H1 (cell line): ENCODE data around the gene AAGAB. TPM values are rescaled to one million over a fixed set of nuclear protein-coding genes. Genes with fewer than 3 reads are reported as not detected.

ENCODE experiments used
- CTCF ChIA-PET: fragments of 300-600 bp; sonication (Branson Sonifier 250); formaldehyde crosslinking; loops from one replicate; lab custom pipeline; 2021; ENCODE audit not compliant: partially characterized antibody; lab: Charles Lee
- POLR2A ChIA-PET: fragments of 300-600 bp; sonication (Branson Sonifier 250); formaldehyde crosslinking; loops from one replicate; lab custom pipeline; 2021; ENCODE audit warnings: inconsistent platforms; ENCODE audit not compliant: partially characterized antibody; lab: Charles Lee
- DNase-seq, 2 experiments: peaks; one replicate each; pipeline versions ENCODE4 v3.0.0 to v3.0.0-alpha.2; 2010 to 2022; ENCODE audit warnings: low spot score in 2 of 2, low read depth in 1 of 2, mixed read lengths in 1 of 2
- FAIRE-seq: peaks from 2 replicates; lab custom pipeline; 2011; peaks lifted over from hg19 to GRCh38; lab: Jason Lieb, UNC
- H2AFZ ChIP-seq: 2 replicates; pipeline ENCODE4 v1.8.1; 2012; ENCODE audit warnings: low read length, inconsistent platforms
- H2AK5ac ChIP-seq: 2 replicates; pipeline ENCODE4 v1.6.1; 2013; ENCODE audit warnings: low read depth, low read length
- H2BK120ac ChIP-seq: replicated peaks from 2 replicates; pipeline ENCODE3; 2013; ENCODE audit warnings: low read depth, low read length, inconsistent platforms
- H2BK12ac ChIP-seq: 2 replicates; pipeline ENCODE4 v1.6.1; 2013; ENCODE audit warnings: low read depth, low read length
- H2BK15ac ChIP-seq: 2 replicates; pipeline ENCODE4 v1.6.1; 2013; ENCODE audit warnings: low read length
- H2BK20ac ChIP-seq: 2 replicates; pipeline ENCODE4 v1.6.1; 2013; ENCODE audit warnings: low read length
- H2BK5ac ChIP-seq: 2 replicates; pipeline ENCODE4 v1.6.1; 2013; ENCODE audit warnings: low read depth, low read length
- H3K14ac ChIP-seq: 2 replicates; pipeline ENCODE4 v1.6.1; 2013; ENCODE audit warnings: inconsistent platforms; ENCODE audit not compliant: insufficient read length
- H3K18ac ChIP-seq: 2 replicates; pipeline ENCODE4 v1.6.1; 2013; ENCODE audit warnings: low read length; ENCODE audit errors: extremely low read depth
- H3K23ac ChIP-seq: 2 replicates; pipeline ENCODE4 v1.6.1; 2013; ENCODE audit warnings: inconsistent platforms; ENCODE audit not compliant: insufficient read length
- H3K23me2 ChIP-seq: 2 replicates; pipeline ENCODE4 v1.6.1; 2013; ENCODE audit warnings: low read depth, low read length
- H3K27ac ChIP-seq: 2 replicates; pipeline ENCODE4 v1.6.1; 2011; ENCODE audit warnings: low read depth, low read length, inconsistent platforms
- H3K27me3 ChIP-seq, 4 experiments: replicated peaks in 1 of 4; 1 replicate in 1 of 4; 2 replicates in 3 of 4; pipeline versions ENCODE4 v1.6.1 to v1.8.1; 2011 to 2013; ENCODE audit warnings: low read length in 3 of 4, mild to moderate bottlenecking in 3 of 4, inconsistent platforms in 2 of 4, mixed read lengths in 2 of 4, moderate library complexity in 1 of 4; ENCODE audit not compliant: control insufficient read depth in 3 of 4, insufficient read depth in 3 of 4; ENCODE audit errors: extremely low read depth in 1 of 4
- H3K36me3 ChIP-seq, 4 experiments: 2 replicates each; pipeline versions ENCODE4 v1.6.1 to v1.8.1; 2011 to 2013; ENCODE audit warnings: mild to moderate bottlenecking in 4 of 4, low read length in 3 of 4, moderate library complexity in 2 of 4, control low read depth in 1 of 4, inconsistent platforms in 1 of 4; ENCODE audit not compliant: insufficient read depth in 4 of 4, control insufficient read depth in 2 of 4
- H3K4ac ChIP-seq: replicated peaks from 2 replicates; pipeline ENCODE3; 2013; ENCODE audit warnings: low read length, low read depth, mixed read lengths, inconsistent platforms; ENCODE audit not compliant: insufficient read length
- H3K4me1 ChIP-seq, 4 experiments: replicated peaks in 1 of 4; 1 replicate in 1 of 4; 2 replicates in 3 of 4; pipeline versions ENCODE4 v1.6.1 to v1.8.1; 2011 to 2013; ENCODE audit warnings: low read length in 3 of 4, inconsistent platforms in 2 of 4, mixed read lengths in 1 of 4; ENCODE audit not compliant: insufficient read depth in 4 of 4, control insufficient read depth in 3 of 4
- H3K4me2 ChIP-seq, 2 experiments: 2 replicates each; pipeline versions ENCODE4 v1.6.1 to v1.8.1; 2011 to 2013; ENCODE audit warnings: low read depth in 2 of 2, low read length in 2 of 2, control low read depth in 1 of 2, inconsistent platforms in 1 of 2, mild to moderate bottlenecking in 1 of 2; ENCODE audit not compliant: insufficient read depth in 1 of 2
- H3K4me3 ChIP-seq, 4 experiments: fragments of 200-600, 300-600 bp in 1 of 4; sonication (generic), shearing (Covaris generic), sonication (Bioruptor Twin) in 1 of 4; 2 replicates each; pipeline versions ENCODE4 v1.5.1 to v1.8.1; 2011 to 2016; ENCODE audit warnings: low read length in 4 of 4, low read depth in 3 of 4, control low read depth in 2 of 4, inconsistent platforms in 2 of 4, mild to moderate bottlenecking in 2 of 4, mixed read lengths in 1 of 4, moderate library complexity in 1 of 4; ENCODE audit not compliant: insufficient read depth in 2 of 4; ENCODE audit errors: extremely low read depth in 1 of 4
- H3K56ac ChIP-seq: replicated peaks from 2 replicates; pipeline ENCODE3; 2013; ENCODE audit warnings: low read depth, mild to moderate bottlenecking, mixed read lengths, low read length, inconsistent platforms; ENCODE audit not compliant: insufficient read length
- H3K79me1 ChIP-seq: 2 replicates; pipeline ENCODE4 v1.6.1; 2013; ENCODE audit warnings: low read depth, low read length, control low read depth
- H3K79me2 ChIP-seq, 2 experiments: 2 replicates each; pipeline versions ENCODE4 v1.6.1 to v1.8.1; 2012 to 2013; ENCODE audit warnings: low read length in 2 of 2, mild to moderate bottlenecking in 2 of 2, inconsistent platforms in 1 of 2; ENCODE audit not compliant: insufficient read depth in 2 of 2, control insufficient read depth in 1 of 2
- H3K9ac ChIP-seq, 4 experiments: replicated peaks in 1 of 4; 1 replicate in 1 of 4; 2 replicates in 3 of 4; pipeline versions ENCODE4 v1.6.1 to v1.8.1; 2011 to 2013; ENCODE audit warnings: low read depth in 3 of 4, low read length in 3 of 4, control low read depth in 2 of 4, mild to moderate bottlenecking in 2 of 4, moderate library complexity in 2 of 4, inconsistent platforms in 1 of 4; ENCODE audit errors: extremely low read depth in 1 of 4
- H3K9me3 ChIP-seq, 2 experiments: 2 replicates each; pipeline versions ENCODE4 v1.6.1 to v1.8.1; 2012 to 2013; ENCODE audit warnings: mild to moderate bottlenecking in 2 of 2, moderate library complexity in 2 of 2, control low read depth in 1 of 2, inconsistent platforms in 1 of 2, low read depth in 1 of 2, low read length in 1 of 2, mixed read lengths in 1 of 2; ENCODE audit not compliant: insufficient read depth in 2 of 2
- H4K20me1 ChIP-seq, 2 experiments: replicated peaks in 1 of 2; 2 replicates each; pipeline versions ENCODE3 to v1.8.1; 2011 to 2013; ENCODE audit warnings: inconsistent platforms in 2 of 2, low read length in 2 of 2, mild to moderate bottlenecking in 1 of 2; ENCODE audit not compliant: insufficient read depth in 2 of 2, control insufficient read depth in 1 of 2
- H4K5ac ChIP-seq: 2 replicates; pipeline ENCODE4 v1.6.1; 2013; ENCODE audit warnings: low read length, low read depth, mixed read lengths, inconsistent platforms; ENCODE audit not compliant: insufficient read length
- H4K8ac ChIP-seq: 2 replicates; pipeline ENCODE4 v1.8.0; 2013; ENCODE audit warnings: mild to moderate bottlenecking, moderate library complexity, low read length, inconsistent platforms; ENCODE audit not compliant: insufficient read depth; ENCODE audit errors: extremely low read depth
- H4K91ac ChIP-seq: replicated peaks from 2 replicates; pipeline ENCODE3; 2013; ENCODE audit warnings: low read length, mixed read lengths, inconsistent platforms; ENCODE audit not compliant: insufficient read length
- GABPA ChIP-seq: IDR thresholded peaks from 2 replicates; pipeline ENCODE4 v1.6.1; 2011; ENCODE audit warnings: mild to moderate bottlenecking, low read length, moderate library complexity, borderline replicate concordance; ENCODE audit not compliant: insufficient read depth
- KDM1A ChIP-seq: fragments of 200-600, 300-600 bp; sonication (generic); IDR thresholded peaks from 2 replicates; pipeline ENCODE4 v1.7.1; 2016; ENCODE audit warnings: mild to moderate bottlenecking, low read length, borderline replicate concordance
- PHF8 ChIP-seq: fragments of 200-600 bp; sonication (generic); conservative IDR thresholded peaks from 2 replicates; pipeline ENCODE4 v1.7.1; 2012; ENCODE audit warnings: low read depth, mild to moderate bottlenecking, inconsistent platforms, low read length, moderate library complexity
- SAP30 ChIP-seq: fragments of 300-600 bp; sonication (generic); IDR thresholded peaks from 2 replicates; pipeline ENCODE4 v1.7.1; 2012; ENCODE audit warnings: low read length, moderate library complexity, mild to moderate bottlenecking, inconsistent platforms; ENCODE audit not compliant: insufficient read depth, insufficient replicate concordance
- SIN3A ChIP-seq, 2 experiments: IDR thresholded peaks in 1 of 2; conservative IDR thresholded peaks in 1 of 2; 2 replicates each; pipeline ENCODE4 v1.6.1; 2011 to 2012; ENCODE audit warnings: low read length in 2 of 2, improper control_type of control experiment in 1 of 2, low read depth in 1 of 2, mild to moderate bottlenecking in 1 of 2
- SRF ChIP-seq: IDR thresholded peaks from 2 replicates; pipeline ENCODE4 v1.6.1; 2011; ENCODE audit warnings: mild to moderate bottlenecking, low read depth, low read length, moderate library complexity
- WGBS, 2 experiments: shearing (Covaris generic) in 1 of 2; methylation state at CpG; one replicate each; pipeline versions ENCODE4 v1.1.6 to v1.1.7; 2013 to 2015; ENCODE audit warnings: low lambda C conversion rate in 2 of 2, mixed read lengths in 2 of 2, inconsistent platforms in 1 of 2, low coverage in 1 of 2, missing lambda C conversion rate in 1 of 2; ENCODE audit not compliant: insufficient replicate concordance in 2 of 2, insufficient coverage in 1 of 2, insufficient read length in 1 of 2; ENCODE audit errors: extremely low coverage in 1 of 2, missing lambda C conversion rate in 1 of 2; 5-methylcytosine and 5-hydroxymethylcytosine counted together
- polyA plus RNA-seq, 7 experiments: library from polyadenylated mRNA; depleted of rRNA in 3 of 7; stranded (reverse) in 5 of 7; unstranded in 2 of 7; fragments of >200 nt in 5 of 7; fragments of 200-250 nt in 2 of 7; gene quantifications; 1 replicate in 5 of 7; 2 replicates in 1 of 7; 4 replicates in 1 of 7; pipeline versions ENCODE4 v1.2.1 to v1.2.3, GENCODE V29; 2011 to 2013; ENCODE audit warnings: missing spikeins in 2 of 7, mixed read lengths in 2 of 7
- total RNA-seq: library from RNA; stranded (reverse); fragmentation: NEBNext Ultra II Directional; extraction: Animal tissue kit (Norgen Biotek cat#: 25700); gene quantifications from 2 replicates; pipeline ENCODE4 v1.2.1, GENCODE V29; 2021

The AAGAB gene
- total and polyA plus RNA-seq, 2 of the 8 experiments (the other 6 are each of a cell fraction or from before 2014, with no cell fraction given) = 20.1 to 45.9 TPM

GRCh38 chr15:67176195-67176971 lies 78.1 kb downstream of the AAGAB start:
- Histone ChIP-seq H3K4me3 (no peak overlapping the region; a peak in 2 of 8 replicates), H3K27ac (no peak overlapping the region), H3K23ac (no peak overlapping the region), H3K9ac (no peak overlapping the region; a peak in 1 of 7 replicates), H4K91ac (no peak overlapping the region), H2BK12ac (no peak overlapping the region), H3K4me1 (peaks cover 4 to 23% (median 11%) of the 10 kb centered on the region in 4 experiments), H3K36me3 (no peaks in the 10 kb centered on the region), H3K14ac (no peak overlapping the region), H2AK5ac (0 out of 2 replicates have a peak overlapping the region, but pooled peaks have one; percentile 18), H3K9me3 (no peaks in the 10 kb centered on the region), H3K23me2 (no peaks in the 10 kb centered on the region), H2BK5ac (no peak overlapping the region; the same call in 1 of the 2 replicates), H4K20me1 (peaks cover 0 to 3% of the 10 kb centered on the region in 2 experiments), H2BK120ac (no peak overlapping the region), H3K79me1 (peaks cover 2% of the 10 kb centered on the region; the same call in 1 of the 2 replicates), H4K8ac (no peak overlapping the region), H3K79me2 (no peaks in the 10 kb centered on the region), H3K56ac (no peak overlapping the region), H2BK20ac (no peak overlapping the region), H3K4me2 (no peak overlapping the region), H2BK15ac (no peak overlapping the region), H2AFZ (no peak overlapping the region), H4K5ac (no peak overlapping the region), H3K4ac (no peak overlapping the region), H3K27me3 (no peaks in the 10 kb centered on the region), H3K18ac (peak overlapping the region; percentile 73; the same call in 1 of the 2 replicates)
- FAIRE-seq (no peak), DNase-seq (no peak)
- ChIA-PET POLR2A (interaction anchor here (0.7 to 1.0 kb wide), 2 partner anchors 46 to 266 kb away, joined by 3 read pairs; no protein-coding TSS in a partner anchor), CTCF (interaction anchor here (0.8 to 1.6 kb wide), 6 partner anchors 9 to 228 kb away, joined by 3 to 7 read pairs (median 4); no protein-coding TSS in a partner anchor)
- TF ChIP-seq PHF8 (no peak), SIN3A (conservative IDR thresholded peaks at IDR 0.05 in 1 of 2, IDR thresholded peaks at IDR 0.05 in 1 of 2; ENCODE audit: low read depth in 1 of 2, low read length in 2 of 2) (no peak), SRF (no peak), GABPA (no peak), KDM1A (no peak), SAP30 (no peak)
- 80% methylated on average over 12 of the region's 14 CpGs; no CpG with 5 or more reads in 1 of the 2 experiments for WGBS, 2 experiments
